DMS79 treated with DMSO at 0.1 percent for 48 hours (cell line): ENCODE data around the gene ANAPC5.

ENCODE experiments used
- DNase-seq: peaks from one replicate; lab custom pipeline; 2025; lab: John Stamatoyannopoulos, UW

Gene ANAPC5

GRCh38 chr12:121366063-121366459, 13.8 kb upstream of the ANAPC5 start:
- peak; percentile 34 for DNase-seq

DNA sequence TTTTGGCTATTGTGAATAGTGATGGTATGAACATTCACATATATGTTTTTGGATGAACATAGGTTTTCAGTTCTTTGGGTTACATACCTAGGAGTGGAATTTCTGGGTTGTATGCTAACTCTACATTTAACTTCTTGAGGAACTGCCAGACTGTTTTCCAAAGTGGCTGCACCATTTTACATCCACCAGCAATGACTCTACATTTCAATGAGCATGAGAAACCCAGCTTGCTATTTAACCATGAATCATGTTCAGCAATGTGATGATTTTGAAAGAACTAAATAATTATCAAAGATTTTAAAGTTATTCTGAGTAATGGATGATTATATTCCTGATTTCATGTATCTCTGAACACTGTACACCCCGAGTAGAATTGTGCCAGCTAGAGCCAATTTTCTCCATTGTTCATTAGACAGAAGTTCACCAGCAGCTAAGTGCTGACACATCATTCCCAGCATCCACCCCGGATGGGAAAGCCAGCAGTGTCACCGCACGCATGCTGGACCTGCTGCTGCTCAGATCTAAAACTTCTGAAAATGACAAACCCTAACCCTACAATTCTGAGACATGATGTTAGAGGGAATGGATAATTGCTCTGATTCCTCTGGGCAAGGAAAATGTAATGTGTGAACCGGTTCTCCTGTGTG, 13.3 kb upstream of the ANAPC5 start:
- no peak for DNase-seq

DNA sequence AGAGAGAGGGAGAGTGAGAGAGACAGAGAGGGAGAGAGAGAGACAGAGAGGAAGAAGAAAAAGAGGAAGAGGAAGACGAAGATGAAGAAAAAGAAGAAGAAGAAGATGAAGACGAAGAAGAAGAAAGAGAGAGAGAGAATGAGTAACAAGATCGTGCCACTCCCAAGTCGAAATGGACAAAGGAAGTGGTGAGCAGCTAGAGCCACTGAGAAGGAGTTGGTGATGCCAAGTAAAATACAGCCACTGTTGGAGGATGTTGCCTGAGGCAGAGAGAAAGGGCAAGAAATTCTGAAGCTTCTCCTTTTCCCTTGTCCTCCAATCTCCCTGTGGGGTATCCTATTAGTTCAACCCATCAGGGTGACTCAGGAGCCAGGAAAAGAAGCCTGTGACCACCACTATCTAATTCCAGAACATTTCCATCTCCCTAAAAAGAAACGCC, 12.5 kb upstream of the ANAPC5 start:
- DNase-seq = no peak

DNA sequence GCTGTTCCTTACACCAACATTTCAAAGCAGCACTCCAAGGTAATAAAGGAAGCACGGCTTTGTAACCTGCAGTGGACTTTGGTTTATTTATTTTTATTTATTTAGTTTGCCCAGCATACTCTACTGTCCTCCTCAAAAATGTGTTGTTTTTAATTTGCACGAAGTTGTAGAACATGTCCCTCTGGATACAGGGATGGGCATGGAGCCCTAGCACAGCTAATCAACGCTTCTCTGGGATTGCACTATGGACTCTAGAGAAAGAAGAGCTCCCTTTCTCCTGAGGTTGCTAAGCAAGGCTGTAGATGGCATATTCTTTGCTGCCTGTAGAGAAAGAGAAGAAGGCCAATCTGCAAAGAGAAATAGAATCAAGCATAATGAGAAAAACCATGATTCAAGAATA, 5.9 kb upstream of the ANAPC5 start:
- no peak for DNase-seq

- DNase-seq = no peak
These were observed 5.1 kb upstream of the ANAPC5 start for GRCh38 chr12:121357331-121357730.

DNA sequence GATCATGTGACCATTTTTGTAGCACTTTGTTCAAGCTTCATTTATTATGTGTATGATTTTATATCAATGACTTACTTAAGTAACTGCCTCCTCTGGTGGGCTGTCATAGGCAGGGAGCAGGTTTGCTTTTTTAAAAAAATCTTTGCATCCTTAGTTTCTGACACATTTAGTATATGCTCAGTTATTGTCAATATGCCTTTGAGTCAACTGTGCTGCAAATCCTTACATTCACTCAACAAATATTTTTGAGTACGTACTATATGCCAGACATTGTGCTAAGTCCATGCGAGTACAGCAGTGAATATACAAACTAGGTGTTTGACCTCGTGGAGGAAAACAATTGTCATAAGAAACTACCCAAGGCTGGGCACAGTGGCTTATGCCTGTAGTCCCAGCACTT, 4.4 kb upstream of the ANAPC5 start:
- no peak for DNase-seq

GRCh38 chr12:121355818-121356217, 3.6 kb upstream of the ANAPC5 start:
- no peak for DNase-seq

DNA sequence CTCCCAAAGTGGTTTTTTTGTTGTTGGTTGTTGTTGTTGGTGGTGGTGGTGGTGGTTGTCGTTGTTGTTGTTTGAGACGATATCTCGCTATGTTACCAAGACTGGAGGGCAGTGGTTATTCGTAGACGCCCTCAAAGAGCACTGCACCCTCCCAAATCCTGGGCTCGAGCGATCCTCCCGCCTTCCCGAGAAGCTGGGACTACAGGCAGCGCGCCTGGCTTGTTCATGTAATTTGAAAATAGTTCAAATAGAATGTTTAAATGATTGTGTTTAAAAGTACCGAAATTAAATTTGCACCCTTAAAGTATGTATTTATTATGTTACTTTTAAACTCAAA, 439 bp upstream of the ANAPC5 start:
- DNase-seq = peak; percentile 88

DNA sequence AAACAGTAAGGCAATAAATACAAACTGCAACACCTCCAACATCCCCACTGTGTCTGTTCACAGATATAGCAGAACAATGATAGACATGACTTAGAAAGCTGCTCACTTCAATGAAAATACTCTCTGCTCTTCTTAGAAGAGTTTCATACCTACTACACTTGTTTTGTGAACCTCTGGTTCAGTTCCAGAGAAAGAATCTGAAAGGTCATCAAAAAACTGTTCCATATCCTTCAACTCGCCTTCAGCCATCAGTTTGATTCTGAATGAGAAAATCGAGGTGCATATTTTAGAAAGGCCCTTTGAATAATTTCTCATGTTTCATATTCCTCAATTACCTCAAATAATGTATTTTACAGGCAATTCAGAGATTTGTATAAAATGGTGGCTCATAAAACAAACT, 5.5 kb downstream of the ANAPC5 start:
- DNase-seq = no peak

GRCh38 chr12:121345151-121345815, 6.9 kb downstream of the ANAPC5 start:
- DNase-seq = no peak

DNA sequence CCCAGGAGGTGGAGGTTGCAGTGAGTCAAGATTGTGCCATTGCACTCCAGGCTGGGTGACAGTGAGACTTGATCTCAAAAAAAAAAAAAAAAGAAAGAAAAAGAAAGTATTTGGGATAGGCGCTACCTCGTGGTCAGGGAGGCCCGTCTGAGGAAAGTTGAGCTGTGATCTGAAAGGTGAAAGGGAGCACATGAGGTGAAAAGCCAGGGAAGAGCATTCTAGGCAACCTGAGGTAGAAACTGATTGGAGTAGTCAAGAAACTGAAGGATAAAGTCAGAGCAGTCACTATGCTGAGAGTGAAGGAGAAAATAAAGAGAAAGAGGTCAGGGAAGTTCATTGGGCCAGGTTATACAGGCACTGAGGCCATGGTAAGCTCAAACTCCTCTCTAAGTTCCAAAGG, 7.7 kb downstream of the ANAPC5 start:
- DNase-seq = no peak

- DNase-seq = no peak
These were observed 14.8 kb downstream of the ANAPC5 start for GRCh38 chr12:121337416-121337815.

GRCh38 chr12:121334513-121335343, 17.5 kb downstream of the ANAPC5 start:
- DNase-seq = peak; percentile 66

- DNase-seq = no peak
These were observed 18.5 kb downstream of the ANAPC5 start for GRCh38 chr12:121333747-121334146.

GRCh38 chr12:121331248-121331647, 21.0 kb downstream of the ANAPC5 start:
- no peak for DNase-seq

- DNase-seq = no peak
These were observed 21.5 kb downstream of the ANAPC5 start for GRCh38 chr12:121330692-121331091.

GRCh38 chr12:121330195-121330594, 22.0 kb downstream of the ANAPC5 start:
- no peak for DNase-seq

GRCh38 chr12:121328620-121329019, 23.6 kb downstream of the ANAPC5 start:
- DNase-seq = no peak

DNA sequence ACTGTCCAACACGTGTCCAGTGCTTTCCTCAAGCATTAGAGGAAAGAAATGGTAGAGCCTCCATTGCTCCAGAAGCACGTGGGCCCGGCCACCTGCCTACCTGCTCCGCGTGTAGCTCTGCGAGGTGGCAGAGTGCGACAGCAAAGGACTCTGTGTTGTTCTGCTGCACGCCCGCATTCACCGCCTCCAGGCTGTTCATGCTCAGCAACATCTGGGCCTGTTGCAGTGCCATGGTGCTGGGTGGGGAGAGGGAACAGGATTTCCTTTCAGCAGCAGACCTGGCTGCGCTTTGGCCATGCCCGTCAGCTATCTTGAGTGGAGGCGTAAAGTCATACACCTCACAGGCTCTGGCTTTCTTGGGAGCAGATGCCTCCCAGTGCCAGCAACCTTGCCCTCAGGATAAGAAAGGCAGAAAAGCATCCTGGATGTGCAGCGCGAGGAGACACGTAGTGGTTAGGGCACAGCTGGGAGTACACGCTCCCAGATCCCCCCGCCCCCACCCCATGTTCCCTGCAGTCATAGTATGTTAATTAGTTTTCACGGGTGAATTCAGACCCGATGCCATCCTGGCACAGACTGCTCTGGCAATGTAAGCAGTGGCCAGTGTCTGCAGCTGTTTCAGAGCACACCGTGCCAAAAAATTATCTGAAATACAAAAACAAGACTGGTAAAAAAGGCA, 25.1 kb downstream of the ANAPC5 start:
- DNase-seq = no peak

GRCh38 chr12:121325922-121326396, 26.3 kb downstream of the ANAPC5 start:
- no peak for DNase-seq

GRCh38 chr12:121323908-121324307, 28.3 kb downstream of the ANAPC5 start:
- no peak for DNase-seq

- no peak for DNase-seq
These were observed 34.1 kb downstream of the ANAPC5 start for GRCh38 chr12:121318121-121318520.
